KMS-11 (cell line): ENCODE measurements around the gene DVL1.

Experiments
- H2AFZ ChIP-seq: fragments of 200-600 bp; sonication (generic); 2 replicates; pipeline ENCODE4 v1.6.1; 2016; ENCODE audit warnings: antibody characterized with exemption, mixed run types, low read depth
- H3K27ac ChIP-seq: fragments of 200-600 bp; sonication (generic); 2 replicates; pipeline ENCODE4 v1.6.1; 2016; ENCODE audit warnings: mild to moderate bottlenecking, mixed run types
- H3K27me3 ChIP-seq: fragments of 200-600 bp; sonication (generic); 2 replicates; pipeline ENCODE4 v1.6.1; 2017; ENCODE audit warnings: mild to moderate bottlenecking, low read depth, mixed run types, moderate library complexity; ENCODE audit not compliant: insufficient read depth
- H3K36me3 ChIP-seq: fragments of 200-600 bp; sonication (generic); 2 replicates; pipeline ENCODE4 v1.6.1; 2017; ENCODE audit warnings: mild to moderate bottlenecking, mixed run types; ENCODE audit not compliant: insufficient read depth
- H3K4me1 ChIP-seq: fragments of 200-600 bp; sonication (generic); 2 replicates; pipeline ENCODE4 v1.6.1; 2016; ENCODE audit warnings: mild to moderate bottlenecking, low read depth, mixed run types; ENCODE audit not compliant: poor library complexity, severe bottlenecking
- H3K4me2 ChIP-seq: fragments of 200-600 bp; sonication (generic); 2 replicates; pipeline ENCODE4 v1.7.0; 2016; ENCODE audit warnings: mild to moderate bottlenecking, mixed run types
- H3K4me3 ChIP-seq: fragments of 200-600 bp; sonication (generic); IDR thresholded peaks from 2 replicates; pipeline ENCODE4 v1.6.1; 2017; ENCODE audit warnings: low read depth, low read length, mixed read lengths; ENCODE audit not compliant: insufficient read depth
- H3K79me2 ChIP-seq: fragments of 200-600 bp; sonication (generic); 2 replicates; pipeline ENCODE4 v1.6.1; 2016; ENCODE audit warnings: low read depth, mixed run types; ENCODE audit not compliant: insufficient read depth
- H3K9ac ChIP-seq: fragments of 200-600 bp; sonication (generic); 2 replicates; pipeline ENCODE4 v1.6.1; 2016; ENCODE audit warnings: mild to moderate bottlenecking, mixed run types
- H4K20me1 ChIP-seq: fragments of 200-600 bp; sonication (generic); 2 replicates; pipeline ENCODE4 v1.6.1; 2016; ENCODE audit warnings: mild to moderate bottlenecking, mixed run types; ENCODE audit not compliant: insufficient read depth
- CTCF ChIP-seq: fragments of 200-600 bp; sonication (generic); conservative IDR thresholded peaks from 2 replicates; pipeline ENCODE4 v1.6.1; 2017; ENCODE audit warnings: low read depth, mild to moderate bottlenecking, antibody characterized with exemption, low read length, moderate library complexity, mixed read lengths

DVL1 gene

GRCh38 chr1:1347026-1347595, 2.1 kb downstream of the DVL1 start:
- Histone ChIP-seq H3K4me2 (peak overlapping the region; percentile 67; the same call in 1 of the 2 replicates), H3K27me3 (no peaks in the 10 kb centered on the region), H2AFZ (no peak overlapping the region), H3K4me1 (peaks cover 17% of the 10 kb centered on the region), H3K9ac (no peak overlapping the region), H3K27ac (no peak overlapping the region), H3K4me3 (no peak overlapping the region), H4K20me1 (no peaks in the 10 kb centered on the region), H3K36me3 (no peaks in the 10 kb centered on the region), H3K79me2 (no peaks in the 10 kb centered on the region; the same call in 1 of the 2 replicates)
- no peak for TF ChIP-seq CTCF

GRCh38 chr1:1346501-1346890, 2.7 kb downstream of the DVL1 start:
- Histone ChIP-seq H4K20me1 (no peaks in the 10 kb centered on the region), H3K36me3 (no peaks in the 10 kb centered on the region), H2AFZ (no peak overlapping the region), H3K27me3 (no peaks in the 10 kb centered on the region), H3K4me2 (no peak overlapping the region), H3K4me3 (no peak overlapping the region), H3K27ac (no peak overlapping the region), H3K4me1 (peaks cover 13% of the 10 kb centered on the region), H3K9ac (no peak overlapping the region), H3K79me2 (no peaks in the 10 kb centered on the region; the same call in 1 of the 2 replicates)
- no peak for TF ChIP-seq CTCF

- no peaks in the 10 kb centered on the region; the same call in 1 of the 2 replicates for H3K79me2 ChIP-seq
- H3K4me1 ChIP-seq, result peaks cover 12% of the 10 kb centered on the region
- no peak overlapping the region for H3K27ac ChIP-seq
- no peaks in the 10 kb centered on the region for H4K20me1 ChIP-seq
- no peak for TF ChIP-seq CTCF
- H3K36me3 ChIP-seq, result no peaks in the 10 kb centered on the region
- no peak overlapping the region for H3K9ac ChIP-seq
- H3K27me3 ChIP-seq, result no peaks in the 10 kb centered on the region
- H3K4me3 ChIP-seq, result no peak overlapping the region
- H2AFZ ChIP-seq, result no peak overlapping the region
- H3K4me2 ChIP-seq, result no peak overlapping the region
Measured at GRCh38 chr1:1345860-1346500, 3.2 kb downstream of the DVL1 start.

- TF ChIP-seq CTCF, result no peak
- Histone ChIP-seq H3K4me2 (no peak overlapping the region), H4K20me1 (no peaks in the 10 kb centered on the region), H3K27me3 (no peaks in the 10 kb centered on the region), H3K9ac (no peak overlapping the region), H3K4me1 (peaks cover 12% of the 10 kb centered on the region), H2AFZ (no peak overlapping the region), H3K79me2 (no peaks in the 10 kb centered on the region; the same call in 1 of the 2 replicates), H3K36me3 (no peaks in the 10 kb centered on the region), H3K27ac (no peak overlapping the region), H3K4me3 (no peak overlapping the region)
Measured at GRCh38 chr1:1345384-1345783, 3.8 kb downstream of the DVL1 start.
